Upper lobe of left lung (tissue), 4 donors: ENCODE results near the gene TMEM135.

Experiments used
- POLR2A ChIP-seq, 4 donors: fragments of 450-650 bp; IDR thresholded peaks; one replicate each; pipeline ENCODE4 v1.5.1; 2016 to 2017; ENCODE audit warnings: antibody characterized with exemption in 4 of 4, mild to moderate bottlenecking in 2 of 4
- TF ChIP-seq, protein P1 (sequence below), 6 experiments: fragments of 450-650 bp in 4 of 6; fragments of 200-600 bp in 2 of 6; sonication (generic) in 2 of 6; IDR thresholded peaks; one replicate each; pipeline ENCODE4 v1.5.1; 2016 to 2019; ENCODE audit warnings: antibody characterized with exemption in 6 of 6

DNA sequence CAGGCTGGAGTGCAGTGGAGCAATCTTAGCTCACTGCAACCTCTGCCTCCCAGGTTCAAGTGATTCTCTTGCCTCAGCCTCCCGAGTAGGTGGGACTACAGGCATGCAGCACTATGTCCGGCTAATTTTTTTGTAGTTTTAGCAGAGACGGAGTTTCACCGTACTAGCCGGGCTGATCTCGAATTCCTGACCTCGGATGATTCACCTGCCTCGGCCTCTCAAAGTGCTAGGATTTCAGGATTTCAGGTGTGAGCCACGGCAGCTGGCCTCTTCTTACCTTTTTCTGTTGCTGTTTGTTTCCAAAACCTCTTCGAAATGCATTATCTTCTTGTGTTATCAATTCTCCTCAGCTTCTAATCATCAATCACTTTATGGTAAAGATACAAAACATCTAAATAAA, 22.1 kb upstream of the TMEM135 start:
- TF ChIP-seq, protein P1, sequence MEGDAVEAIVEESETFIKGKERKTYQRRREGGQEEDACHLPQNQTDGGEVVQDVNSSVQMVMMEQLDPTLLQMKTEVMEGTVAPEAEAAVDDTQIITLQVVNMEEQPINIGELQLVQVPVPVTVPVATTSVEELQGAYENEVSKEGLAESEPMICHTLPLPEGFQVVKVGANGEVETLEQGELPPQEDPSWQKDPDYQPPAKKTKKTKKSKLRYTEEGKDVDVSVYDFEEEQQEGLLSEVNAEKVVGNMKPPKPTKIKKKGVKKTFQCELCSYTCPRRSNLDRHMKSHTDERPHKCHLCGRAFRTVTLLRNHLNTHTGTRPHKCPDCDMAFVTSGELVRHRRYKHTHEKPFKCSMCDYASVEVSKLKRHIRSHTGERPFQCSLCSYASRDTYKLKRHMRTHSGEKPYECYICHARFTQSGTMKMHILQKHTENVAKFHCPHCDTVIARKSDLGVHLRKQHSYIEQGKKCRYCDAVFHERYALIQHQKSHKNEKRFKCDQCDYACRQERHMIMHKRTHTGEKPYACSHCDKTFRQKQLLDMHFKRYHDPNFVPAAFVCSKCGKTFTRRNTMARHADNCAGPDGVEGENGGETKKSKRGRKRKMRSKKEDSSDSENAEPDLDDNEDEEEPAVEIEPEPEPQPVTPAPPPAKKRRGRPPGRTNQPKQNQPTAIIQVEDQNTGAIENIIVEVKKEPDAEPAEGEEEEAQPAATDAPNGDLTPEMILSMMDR (IDR thresholded peaks at IDR 0.05): no peak
- TF ChIP-seq POLR2A (IDR thresholded peaks at IDR 0.05): no peak
